Regular cardiac myocyte (primary cell): ENCODE measurements around the gene CD96. TPM values are rescaled to one million over a fixed set of nuclear protein-coding genes. Genes with fewer than 3 reads are reported as not detected.

ENCODE experiments used
- total RNA-seq: library from RNA; depleted of rRNA; stranded (reverse); fragments of >200 nt; gene quantifications from 2 replicates; pipeline ENCODE4 v1.2.3, GENCODE V29; 2014

The CD96 gene
- total RNA-seq, result under 0.01 TPM in 2 replicates

DNA sequence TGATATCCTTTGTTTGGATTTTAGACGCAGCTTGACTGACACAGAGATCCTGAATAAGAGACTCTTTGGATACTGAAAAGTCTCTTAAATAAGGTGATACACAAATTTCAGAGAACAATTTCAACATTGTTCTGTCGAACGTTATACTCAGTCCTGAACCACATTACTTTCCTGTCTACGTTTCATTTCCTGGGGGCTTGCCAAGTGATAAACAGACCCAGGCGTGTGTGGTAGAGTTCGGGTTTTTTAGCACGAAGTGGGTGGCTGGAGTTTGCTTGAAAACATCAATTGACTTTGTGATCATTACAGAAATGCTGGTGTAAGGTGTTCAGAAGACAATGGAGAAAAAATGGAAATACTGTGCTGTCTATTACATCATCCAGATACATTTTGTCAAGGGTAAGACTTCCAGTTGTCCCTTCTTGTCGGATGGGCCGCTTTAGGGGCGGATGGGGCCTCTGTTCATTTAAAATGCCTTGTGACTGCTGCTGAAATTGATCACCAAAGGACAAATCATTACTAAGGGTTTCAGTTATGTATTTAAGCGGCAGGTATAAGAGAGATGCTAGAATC is at the start of gene CD96:
Gene CD96 (plus strand): TSS at position 287 of the 573 bp plus-strand sequence. CDS start 52 bp downstream, at position 339.

GRCh38 chr3:111595232-111595631 is 53.2 kb downstream of the CD96 start, which contains the start of gene ZBED2:
TSS of gene ZBED2 (minus strand) at chr3:111595346. CDS start at chr3:111594201, 1,145 bp downstream.

Other genes with a start within 250 kb of the CD96 start
- gene ZBED2, start 53.1 kb downstream of the CD96 start, total RNA-seq, result under 0.01 and 0.19 TPM in 2 replicates
- 0.85 and 3.5 TPM in 2 replicates for gene PLCXD2, start 132.5 kb downstream of the CD96 start, total RNA-seq